Type B pancreatic cell (in vitro differentiated cells): ENCODE data around the gene POP5. TPM values are rescaled to one million over a fixed set of nuclear protein-coding genes. Genes with fewer than 3 reads are reported as not detected.
"Not testable (repeated sequence)": the region's sequence is repeated elsewhere in the genome, so short reads cannot be mapped to it uniquely, and the experiment has no call there.

Source experiments
- DNase-seq: peaks from one replicate; pipeline ENCODE4 v3.0.0; 2021; ENCODE audit warnings: mixed read lengths; ENCODE audit not compliant: unreplicated experiment; ENCODE audit errors: extremely low spot score
- H3K27ac Mint-ChIP-seq: 2 replicates; pipeline ENCODE4 v1.8.0; 2021; ENCODE audit warnings: mild to moderate bottlenecking, mixed read lengths
- H3K27me3 Mint-ChIP-seq: 2 replicates; pipeline ENCODE4 v1.8.0; 2021; ENCODE audit warnings: mixed read lengths
- H3K36me3 Mint-ChIP-seq: 2 replicates; pipeline ENCODE4 v1.8.0; 2021; ENCODE audit warnings: mixed read lengths
- H3K4me1 Mint-ChIP-seq: one replicate; pipeline ENCODE4 v1.8.0; 2021; ENCODE audit warnings: mixed read lengths; ENCODE audit not compliant: unreplicated experiment
- H3K4me3 Mint-ChIP-seq: 2 replicates; pipeline ENCODE4 v1.8.0; 2021; ENCODE audit warnings: mild to moderate bottlenecking, mixed read lengths
- H3K9me3 Mint-ChIP-seq: 2 replicates; pipeline ENCODE4 v1.8.0; 2021; ENCODE audit warnings: mixed read lengths
- total RNA-seq: library from RNA; stranded (reverse); gene quantifications from 2 replicates; pipeline ENCODE4 v1.2.1, GENCODE V29; 2021; ENCODE audit warnings: low replicate concordance
- TF ChIP-seq, protein P1 (sequence below): fragments of 200-600 bp; sonication (generic); conservative IDR thresholded peaks from 2 replicates; pipeline ENCODE4 v1.5.0; 2021; ENCODE audit warnings: antibody characterized with exemption, mild to moderate bottlenecking

The POP5 gene
- total RNA-seq, 1 donor from 2014 or later = 55.2 TPM

DNA sequence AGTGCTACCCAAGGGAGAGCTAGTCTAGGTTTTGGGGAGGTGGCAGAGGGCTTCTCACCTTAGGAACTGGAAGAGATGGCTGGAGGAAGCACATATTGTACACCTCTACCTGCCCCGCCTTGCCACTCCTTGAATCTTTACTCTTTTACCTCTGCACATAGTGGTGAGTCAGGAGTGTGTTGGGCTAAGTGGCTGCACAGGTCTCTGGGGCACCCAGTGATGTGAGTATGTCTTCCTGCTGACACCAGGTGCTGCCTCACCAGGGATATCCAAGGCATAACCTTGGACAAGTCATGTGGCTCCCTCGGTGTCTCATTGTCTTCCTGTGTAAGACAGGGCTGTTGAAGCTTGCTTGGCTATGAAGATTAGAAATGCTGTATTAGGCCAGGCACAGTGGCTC lies 39.4 kb upstream of the POP5 start:
- TF ChIP-seq, protein P1, sequence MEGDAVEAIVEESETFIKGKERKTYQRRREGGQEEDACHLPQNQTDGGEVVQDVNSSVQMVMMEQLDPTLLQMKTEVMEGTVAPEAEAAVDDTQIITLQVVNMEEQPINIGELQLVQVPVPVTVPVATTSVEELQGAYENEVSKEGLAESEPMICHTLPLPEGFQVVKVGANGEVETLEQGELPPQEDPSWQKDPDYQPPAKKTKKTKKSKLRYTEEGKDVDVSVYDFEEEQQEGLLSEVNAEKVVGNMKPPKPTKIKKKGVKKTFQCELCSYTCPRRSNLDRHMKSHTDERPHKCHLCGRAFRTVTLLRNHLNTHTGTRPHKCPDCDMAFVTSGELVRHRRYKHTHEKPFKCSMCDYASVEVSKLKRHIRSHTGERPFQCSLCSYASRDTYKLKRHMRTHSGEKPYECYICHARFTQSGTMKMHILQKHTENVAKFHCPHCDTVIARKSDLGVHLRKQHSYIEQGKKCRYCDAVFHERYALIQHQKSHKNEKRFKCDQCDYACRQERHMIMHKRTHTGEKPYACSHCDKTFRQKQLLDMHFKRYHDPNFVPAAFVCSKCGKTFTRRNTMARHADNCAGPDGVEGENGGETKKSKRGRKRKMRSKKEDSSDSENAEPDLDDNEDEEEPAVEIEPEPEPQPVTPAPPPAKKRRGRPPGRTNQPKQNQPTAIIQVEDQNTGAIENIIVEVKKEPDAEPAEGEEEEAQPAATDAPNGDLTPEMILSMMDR = no peak
- no peaks in the 10 kb centered on the region for H3K9me3 Mint-ChIP-seq
- peaks cover 41% of the 10 kb centered on the region for H3K27me3 Mint-ChIP-seq
- no peaks in the 10 kb centered on the region for H3K4me1 Mint-ChIP-seq
- H3K36me3 Mint-ChIP-seq = no peaks in the 10 kb centered on the region
- no peak for DNase-seq
- no peak overlapping the region for H3K27ac Mint-ChIP-seq
- no peak overlapping the region for H3K4me3 Mint-ChIP-seq

DNA sequence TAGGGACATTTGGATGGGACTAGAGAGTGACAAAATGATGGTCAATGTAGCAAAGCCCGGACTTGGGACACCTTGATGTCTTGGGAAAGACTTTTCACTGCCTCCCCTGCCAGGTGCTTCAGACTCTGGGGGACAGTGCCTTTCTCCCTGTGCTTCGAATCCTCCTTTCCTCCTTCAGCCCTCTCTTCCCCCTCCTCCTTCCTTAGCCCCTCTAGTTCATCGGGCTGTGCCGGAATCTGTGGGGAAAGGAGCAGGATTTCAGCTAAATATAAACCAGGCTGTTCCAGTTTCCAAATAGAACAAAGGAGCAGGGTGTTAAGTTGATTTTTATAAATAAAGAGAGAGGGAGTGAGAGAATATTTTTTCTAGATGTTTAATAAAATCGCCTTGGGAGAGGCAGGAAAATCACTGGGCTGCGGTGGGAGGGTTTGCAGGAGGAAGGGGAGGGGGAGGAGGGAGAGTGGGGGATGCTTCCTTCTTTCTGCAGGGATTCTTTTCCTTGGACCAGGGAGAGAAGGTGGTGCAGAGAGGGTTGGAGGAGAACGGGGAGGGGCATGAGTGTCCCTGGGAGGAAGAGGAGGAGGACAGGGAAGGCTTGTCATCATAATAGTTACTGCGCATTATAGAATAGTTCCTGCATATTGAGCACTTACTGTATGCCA lies 37.9 kb upstream of the POP5 start:
- Mint-ChIP-seq H3K36me3 (no peaks in the 10 kb centered on the region), H3K27ac (no peak overlapping the region), H3K9me3 (no peaks in the 10 kb centered on the region), H3K27me3 (peaks cover 49% of the 10 kb centered on the region), H3K4me1 (no peaks in the 10 kb centered on the region), H3K4me3 (no peak overlapping the region)
- TF ChIP-seq, protein P1 = no peak
- DNase-seq = no peak

DNA sequence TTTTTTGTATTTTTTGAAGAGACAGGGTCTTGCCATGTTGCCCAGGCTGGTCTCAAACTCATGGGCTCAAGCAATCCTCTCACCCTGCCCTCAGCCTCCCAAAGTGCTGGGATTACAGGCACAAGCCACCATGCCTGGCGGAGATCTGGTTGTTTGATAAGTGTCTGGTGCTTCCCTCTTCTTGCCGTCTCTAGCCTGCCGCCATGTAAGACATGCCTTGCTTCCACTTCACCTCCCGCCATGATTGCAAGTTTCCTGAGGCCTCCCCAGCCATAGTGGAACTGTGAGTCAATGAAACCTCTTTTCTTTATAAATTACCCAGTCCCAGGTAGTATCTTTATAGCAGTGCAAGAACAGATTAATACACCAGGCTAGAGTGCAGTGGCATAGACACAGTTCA lies 36.6 kb upstream of the POP5 start:
- H3K4me3 Mint-ChIP-seq, H3K9me3 Mint-ChIP-seq, H3K27ac Mint-ChIP-seq, H3K4me1 Mint-ChIP-seq, H3K36me3 Mint-ChIP-seq, DNase-seq: not testable (repeated sequence)
- H3K27me3 Mint-ChIP-seq = peaks cover 53% of the 10 kb centered on the region

DNA sequence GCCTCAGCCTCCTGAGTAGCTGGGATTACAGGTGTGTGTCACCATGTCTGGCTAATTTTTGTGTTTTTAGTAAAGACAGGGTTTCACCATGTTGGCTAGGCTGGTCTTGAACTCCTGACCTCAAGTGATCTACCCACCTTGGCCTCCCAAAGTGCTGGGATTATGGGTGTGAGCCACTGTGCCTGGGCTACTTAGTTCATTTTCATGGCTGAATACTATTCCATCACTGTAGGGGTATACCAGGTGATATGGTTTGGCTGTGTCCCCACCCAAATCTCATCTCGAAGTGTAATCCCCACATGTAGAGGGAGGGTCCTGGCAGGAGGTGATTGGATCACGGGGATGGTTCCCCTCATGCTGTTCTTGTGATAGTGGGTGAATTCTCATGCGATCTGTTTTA lies 36.0 kb upstream of the POP5 start:
- not testable (repeated sequence) for DNase-seq, H3K4me3 Mint-ChIP-seq

DNA sequence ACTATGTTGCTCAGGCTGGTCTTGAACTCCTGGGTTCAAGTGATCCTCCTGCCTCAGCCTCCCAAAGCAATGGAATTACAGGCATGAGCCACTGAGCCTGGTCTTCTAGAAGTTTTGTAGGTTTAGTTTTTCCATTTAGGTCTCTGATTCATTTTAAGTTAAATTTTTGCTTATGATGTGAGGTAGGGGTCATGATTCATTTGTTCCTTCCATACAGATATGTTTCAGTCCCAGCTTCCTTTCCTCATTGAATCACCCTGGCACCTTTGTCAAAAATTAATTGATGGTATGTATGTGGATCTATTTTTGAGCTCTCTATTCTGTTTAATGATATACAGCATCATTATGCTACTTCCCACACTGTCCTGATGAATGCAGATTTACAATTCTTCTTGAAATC lies 33.6 kb upstream of the POP5 start:
- Mint-ChIP-seq H3K36me3 (no peaks in the 10 kb centered on the region), H3K4me3 (no peak overlapping the region), H3K9me3 (no peaks in the 10 kb centered on the region), H3K4me1 (no peaks in the 10 kb centered on the region), H3K27ac (no peak overlapping the region), H3K27me3 (peaks cover 59% of the 10 kb centered on the region)
- TF ChIP-seq, protein P1 = no peak
- no peak for DNase-seq

More for the DNA sequence above, 36.0 kb upstream of the POP5 start:
- not testable (repeated sequence) for H3K9me3 Mint-ChIP-seq, H3K36me3 Mint-ChIP-seq, H3K4me1 Mint-ChIP-seq, H3K27ac Mint-ChIP-seq
- peaks cover 53% of the 10 kb centered on the region for H3K27me3 Mint-ChIP-seq

DNA sequence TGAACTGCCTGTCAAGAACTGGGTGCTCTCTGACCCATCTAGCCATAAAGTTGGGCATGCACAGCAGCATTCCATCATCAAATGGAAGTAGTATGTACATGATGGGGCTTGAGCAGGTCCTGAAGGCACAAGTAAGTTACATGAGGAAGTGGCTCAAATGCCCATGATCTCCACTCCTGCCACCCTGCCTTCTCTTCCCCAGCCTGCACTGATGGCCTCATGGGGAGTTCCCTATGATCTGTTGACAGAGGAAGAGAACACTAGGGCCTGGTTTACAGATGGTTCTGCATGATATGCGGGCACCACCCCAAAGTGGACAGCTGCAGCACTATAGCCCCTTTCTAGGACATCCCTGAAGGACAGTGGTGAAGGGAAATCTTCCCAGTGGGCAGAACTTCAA lies 30.3 kb upstream of the POP5 start:
- H3K27ac Mint-ChIP-seq, DNase-seq, H3K9me3 Mint-ChIP-seq, H3K36me3 Mint-ChIP-seq, H3K4me1 Mint-ChIP-seq, H3K4me3 Mint-ChIP-seq: not testable (repeated sequence)
- peaks cover 46% of the 10 kb centered on the region for H3K27me3 Mint-ChIP-seq

DNA sequence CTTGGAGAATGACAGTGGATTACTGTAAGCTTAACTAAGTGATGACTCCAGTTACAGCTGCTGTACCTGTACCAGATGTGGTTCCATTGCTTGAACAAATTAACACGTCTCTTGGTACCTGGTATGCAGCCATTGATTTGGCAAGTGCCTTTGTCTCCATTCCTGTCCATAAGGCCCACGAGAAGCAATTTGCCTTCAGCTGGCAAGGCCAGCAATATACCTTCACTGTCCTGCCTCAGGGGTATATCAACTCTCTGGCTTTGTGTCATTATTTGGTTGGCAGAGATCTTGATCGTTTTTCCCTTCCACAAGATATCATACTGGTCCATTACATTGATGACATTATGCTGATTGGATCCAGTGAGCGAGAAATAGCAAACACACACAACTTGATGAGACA lies 29.4 kb upstream of the POP5 start:
- Mint-ChIP-seq H3K4me3 (no peak overlapping the region), H3K27ac (no peak overlapping the region), H3K36me3 (no peaks in the 10 kb centered on the region), H3K27me3 (peaks cover 46% of the 10 kb centered on the region), H3K9me3 (no peaks in the 10 kb centered on the region), H3K4me1 (no peaks in the 10 kb centered on the region)
- TF ChIP-seq, protein P1 = no peak
- no peak for DNase-seq

DNA sequence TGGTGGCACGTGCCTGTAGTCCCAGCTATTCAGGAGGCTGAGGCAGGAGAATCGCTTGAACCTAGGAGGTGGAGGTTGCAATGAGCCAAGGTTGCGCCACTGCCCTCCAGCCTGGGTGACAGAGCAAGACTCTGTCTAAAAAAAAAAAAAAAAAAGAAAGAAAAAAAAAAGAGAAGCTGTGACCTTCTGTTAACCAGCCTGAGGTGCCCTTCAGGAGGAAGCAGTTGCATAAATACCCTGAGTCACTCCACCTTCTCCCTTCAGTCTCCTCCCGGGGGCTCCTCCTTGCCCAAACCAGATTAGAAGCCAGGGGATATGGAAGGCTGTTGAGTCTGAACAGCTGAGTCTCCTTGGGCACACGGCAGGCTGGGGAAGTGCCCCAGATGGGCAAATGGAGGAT lies 21.2 kb upstream of the POP5 start:
- not testable (repeated sequence) for H3K9me3 Mint-ChIP-seq, DNase-seq, H3K36me3 Mint-ChIP-seq, H3K4me1 Mint-ChIP-seq, H3K27ac Mint-ChIP-seq, H3K4me3 Mint-ChIP-seq
- H3K27me3 Mint-ChIP-seq = peaks cover 26% of the 10 kb centered on the region
